HG02885 (cell line): ENCODE results near the gene DOK7.

ENCODE experiments used
- ATAC-seq: cut with Tn5 transposase; IDR thresholded peaks from one replicate; pipeline ENCODE4 v1.9.1; 2021; ENCODE audit warnings: mild to moderate bottlenecking; ENCODE audit not compliant: unreplicated experiment, poor library complexity

The DOK7 gene

DNA sequence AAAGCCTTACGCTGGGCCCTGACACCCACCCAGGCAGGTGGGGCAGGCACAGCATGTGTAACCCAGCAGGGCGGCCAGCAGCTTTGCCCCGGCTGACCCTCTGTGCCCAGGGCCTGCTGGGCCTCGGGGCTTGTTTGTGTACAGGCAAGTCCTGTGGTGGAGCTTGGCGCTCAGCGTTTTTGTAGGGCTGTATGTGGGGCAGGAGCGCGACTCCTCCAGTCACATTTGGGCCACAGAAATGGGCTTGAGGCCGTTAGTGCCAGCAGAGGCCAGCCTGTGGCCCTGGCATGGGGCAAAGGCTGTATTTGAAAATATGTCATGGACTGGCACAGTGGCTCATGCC is 36.0 kb upstream of the DOK7 start:
- ATAC-seq: no peak

DNA sequence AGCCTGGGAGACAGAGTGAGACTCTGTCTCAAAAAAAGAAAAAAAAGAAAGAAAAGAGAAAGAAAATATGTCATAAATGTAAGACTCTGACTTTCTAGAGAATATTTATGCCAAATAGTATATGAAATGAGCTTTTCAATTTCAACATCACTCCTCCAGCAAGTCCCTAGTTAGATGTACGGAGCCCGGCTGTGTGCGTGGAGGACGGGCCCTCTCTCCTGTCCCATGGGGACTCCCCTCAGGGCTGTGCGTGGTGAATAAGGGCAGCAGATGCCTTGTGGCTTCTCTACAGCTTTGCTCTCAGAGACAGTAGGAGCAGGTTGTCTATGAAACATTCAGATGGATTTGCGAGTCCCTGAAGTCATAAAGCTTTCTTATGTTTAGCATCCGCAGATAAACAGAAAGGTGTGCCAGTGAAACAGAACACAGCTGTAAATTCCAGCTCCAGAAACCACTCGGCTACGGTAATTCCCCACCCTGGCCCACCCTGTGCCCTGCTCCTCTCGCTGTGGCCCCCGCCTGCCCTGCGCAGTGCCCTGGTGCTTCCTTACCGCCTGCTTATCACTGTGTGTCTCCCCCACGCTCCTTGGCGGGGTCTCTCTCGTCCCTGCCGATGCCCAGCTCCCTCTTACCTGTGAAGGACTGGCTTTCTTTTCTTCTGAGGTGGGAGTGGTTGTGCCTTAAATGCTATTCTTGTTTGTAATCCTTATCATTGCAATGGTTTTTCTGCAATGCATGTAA is 35.2 kb upstream of the DOK7 start:
- no peak for ATAC-seq

DNA sequence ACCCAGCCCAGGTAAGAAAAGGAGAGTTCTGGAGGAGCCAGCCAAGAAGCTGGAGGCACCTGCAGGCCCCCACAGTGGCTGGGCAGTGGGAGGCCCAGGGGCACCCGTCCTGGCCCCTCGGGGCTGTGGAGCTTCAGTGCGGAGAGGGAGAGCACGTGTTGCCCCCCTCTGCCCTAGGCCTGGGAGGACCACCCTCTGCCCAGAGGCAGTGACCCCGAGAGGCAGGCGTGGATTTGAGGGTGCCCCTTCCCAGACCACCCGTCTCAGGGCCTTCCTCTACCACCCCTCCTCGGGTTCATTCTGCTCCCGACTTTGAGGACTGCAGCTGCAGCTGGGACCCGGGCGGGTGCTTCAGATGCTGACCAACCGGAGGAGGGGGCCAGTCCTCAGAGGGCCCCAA is 33.5 kb upstream of the DOK7 start:
- no peak for ATAC-seq

DNA sequence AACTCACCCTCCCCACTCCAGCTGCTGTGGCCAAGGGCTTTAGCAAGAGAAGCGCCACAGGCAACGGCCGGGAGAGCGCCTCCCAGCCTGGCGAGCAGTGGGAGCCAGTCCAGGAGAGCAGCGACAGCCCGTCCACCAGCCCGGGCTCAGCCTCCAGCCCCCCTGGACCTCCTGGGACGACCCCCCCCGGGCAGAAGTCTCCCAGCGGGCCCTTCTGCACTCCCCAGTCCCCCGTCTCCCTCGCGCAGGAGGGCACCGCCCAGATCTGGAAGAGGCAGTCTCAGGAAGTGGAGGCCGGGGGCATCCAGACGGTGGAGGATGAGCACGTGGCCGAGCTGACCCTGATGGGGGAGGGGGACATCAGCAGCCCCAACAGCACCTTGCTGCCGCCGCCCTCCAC is 32.6 kb upstream of the DOK7 start:
- no peak for ATAC-seq

DNA sequence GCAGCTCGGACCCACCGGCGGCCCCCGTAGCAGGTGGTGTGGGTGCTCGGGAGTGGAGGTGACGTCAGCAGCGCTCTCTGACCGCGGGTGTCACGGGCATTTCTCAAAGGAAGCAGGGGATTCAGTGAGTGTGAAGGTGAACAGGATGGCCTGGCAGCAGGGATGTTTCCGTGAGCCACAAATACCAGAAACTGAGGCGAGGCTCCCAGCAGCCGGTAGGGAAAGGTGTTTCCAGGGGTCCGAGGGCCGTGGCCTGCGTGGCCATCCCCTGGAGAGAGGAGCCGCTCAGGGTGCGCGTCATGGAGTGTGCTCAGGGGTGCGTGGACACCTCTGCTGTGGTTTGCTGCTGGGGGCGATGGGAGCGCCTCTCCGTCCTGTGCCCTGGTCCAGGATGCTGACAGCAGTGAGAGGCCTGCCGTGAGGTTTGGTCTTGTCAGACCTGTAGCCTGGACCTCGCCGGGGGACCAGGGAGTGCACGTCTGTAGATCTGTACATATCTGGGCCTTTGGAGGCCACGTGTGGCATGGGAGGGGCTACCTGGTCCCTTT is 31.6 kb upstream of the DOK7 start:
- no peak for ATAC-seq

DNA sequence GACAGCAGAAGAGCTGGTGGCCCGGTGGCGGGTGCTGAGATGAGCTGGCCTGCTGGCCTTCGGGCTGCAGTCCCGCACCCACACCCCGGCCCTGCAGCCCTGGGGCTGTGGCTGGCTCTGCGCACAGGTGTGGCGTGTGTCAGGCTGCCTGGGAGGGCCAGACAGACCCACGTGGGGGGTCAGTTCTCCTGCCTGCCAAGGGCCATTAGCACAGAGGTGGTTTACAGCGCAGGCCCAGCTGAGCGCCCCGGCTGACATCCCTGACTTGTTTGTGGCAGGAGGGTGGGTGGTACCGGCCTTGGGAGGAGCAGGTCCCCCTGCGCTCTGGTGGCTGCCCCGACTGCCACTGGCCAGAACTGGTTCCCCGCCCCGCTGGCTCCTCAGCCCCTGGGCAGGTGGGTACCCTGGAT is 30.7 kb upstream of the DOK7 start:
- no peak for ATAC-seq

DNA sequence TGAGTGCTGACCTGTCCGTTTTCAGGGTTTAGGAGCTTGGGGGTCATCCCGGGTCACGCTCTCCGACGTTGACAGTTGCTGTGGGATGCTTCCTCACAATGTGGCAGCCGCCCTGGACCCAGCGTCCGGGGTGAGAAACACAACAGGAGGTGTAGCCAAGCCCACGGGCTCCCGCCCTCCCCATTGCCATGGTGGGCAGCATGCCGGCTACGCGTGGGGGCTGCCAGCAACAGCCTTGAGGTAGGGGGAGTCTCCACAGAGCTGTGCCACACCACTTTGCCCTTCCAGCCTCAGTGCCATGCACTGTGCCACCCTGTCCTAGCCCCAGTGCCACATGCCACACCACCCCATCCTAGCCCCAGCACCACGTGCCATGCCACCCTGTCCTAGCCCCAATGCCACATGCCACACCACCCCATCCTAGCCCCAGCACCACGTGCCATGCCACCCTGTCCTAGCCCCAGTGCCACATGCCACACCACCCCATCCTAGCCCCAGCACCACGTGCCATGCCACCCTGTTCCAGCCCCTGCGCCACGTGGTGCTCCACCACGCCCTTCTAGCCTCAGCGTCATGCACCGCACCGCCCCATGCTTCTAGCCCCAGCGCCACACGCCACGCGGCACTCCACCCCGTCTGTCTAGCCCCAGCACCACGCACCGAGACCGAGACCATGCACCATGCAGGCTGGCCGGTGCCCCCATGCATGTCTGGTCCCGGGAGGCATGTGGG is 29.8 kb upstream of the DOK7 start:
- no peak for ATAC-seq

DNA sequence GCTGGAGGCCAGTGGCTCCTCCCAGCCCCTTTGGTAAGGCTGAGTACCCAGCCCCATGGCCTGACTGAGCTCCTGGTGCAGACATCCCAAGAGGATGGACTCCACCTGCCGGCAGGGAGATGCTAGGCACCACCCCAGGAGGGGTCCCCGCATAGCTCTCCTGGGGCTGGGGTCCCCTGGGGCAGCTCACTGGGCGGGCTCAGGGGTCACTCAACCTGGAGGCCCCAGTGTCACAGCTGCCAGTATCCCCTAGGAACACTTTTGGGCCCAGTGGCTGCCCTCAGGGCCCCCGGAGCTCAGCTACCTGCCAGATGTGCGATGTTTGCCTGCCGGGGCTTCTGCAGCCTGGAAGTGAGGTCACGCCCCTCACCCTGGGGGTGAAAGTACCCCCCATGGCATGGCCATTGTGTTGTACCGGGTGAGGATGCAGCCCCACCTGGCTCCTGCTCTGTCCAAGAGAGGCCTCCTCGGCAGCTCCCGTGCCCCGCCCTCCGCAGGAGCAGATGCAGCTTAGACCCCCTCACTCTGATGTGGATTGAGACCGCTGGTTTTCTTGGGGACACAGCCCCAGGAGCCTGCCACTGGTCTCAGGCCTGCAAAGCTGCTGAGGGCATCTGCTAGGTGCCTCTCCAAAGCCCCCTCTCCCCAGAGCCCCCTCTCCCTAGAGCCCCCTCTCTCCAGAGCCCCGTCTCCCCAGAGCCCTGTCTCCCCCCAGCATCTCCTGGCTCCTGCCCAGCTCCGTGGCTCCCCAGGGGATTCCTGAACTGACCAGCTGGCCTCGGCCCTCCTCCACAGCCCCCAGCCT is 28.0 kb upstream of the DOK7 start:
- no peak for ATAC-seq

DNA sequence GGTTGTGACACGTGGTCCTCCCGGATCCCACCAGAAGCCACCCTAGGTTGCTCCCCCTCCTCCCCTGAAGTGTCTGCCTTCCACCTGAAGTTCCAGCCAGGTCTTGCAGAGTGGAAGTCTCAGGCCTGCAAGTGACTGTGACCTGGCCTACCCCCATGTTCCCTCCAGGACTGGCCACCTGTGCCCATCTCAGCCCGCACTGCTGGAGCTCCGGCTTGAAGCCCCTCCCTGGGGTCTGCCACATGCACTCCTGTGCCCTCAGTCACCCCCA is 27.5 kb upstream of the DOK7 start:
- no peak for ATAC-seq

DNA sequence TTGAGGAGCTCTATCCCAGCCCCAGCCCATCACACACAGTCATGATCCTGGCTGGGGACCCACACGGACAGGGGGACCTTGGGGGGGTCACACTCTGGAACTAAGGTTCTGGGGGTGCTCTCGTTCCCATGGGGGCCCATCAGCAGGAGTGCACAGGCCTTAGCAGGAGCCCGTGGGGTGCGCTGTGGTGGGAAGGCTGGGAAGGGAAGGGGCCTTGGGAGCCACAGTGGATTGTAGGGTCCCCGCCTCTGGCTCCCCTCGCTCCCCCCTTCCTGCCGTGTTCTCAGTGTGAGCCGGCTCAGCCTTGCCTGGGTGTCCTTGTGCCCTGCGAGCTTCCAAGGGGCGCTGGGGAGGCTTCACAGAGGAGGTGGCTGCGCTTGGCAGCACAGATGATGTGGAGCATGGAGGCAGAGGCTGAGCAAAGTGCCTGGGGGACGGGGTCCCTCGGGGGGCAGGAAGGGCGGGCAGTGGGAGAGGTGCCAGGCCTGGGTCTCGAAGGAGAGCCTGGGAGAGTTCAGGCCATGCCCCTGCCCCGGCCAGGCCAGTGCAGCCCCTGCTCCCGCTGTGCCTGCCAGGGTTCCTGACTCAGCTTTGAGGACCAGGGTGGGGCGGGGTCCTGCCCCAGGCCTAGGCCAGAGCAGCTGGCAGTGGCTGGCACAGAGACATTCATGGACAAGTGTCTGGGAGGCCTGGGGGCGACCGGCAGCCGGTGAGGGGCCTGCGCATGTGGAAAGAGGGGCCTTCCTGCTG is 26.9 kb upstream of the DOK7 start:
- ATAC-seq: no peak

DNA sequence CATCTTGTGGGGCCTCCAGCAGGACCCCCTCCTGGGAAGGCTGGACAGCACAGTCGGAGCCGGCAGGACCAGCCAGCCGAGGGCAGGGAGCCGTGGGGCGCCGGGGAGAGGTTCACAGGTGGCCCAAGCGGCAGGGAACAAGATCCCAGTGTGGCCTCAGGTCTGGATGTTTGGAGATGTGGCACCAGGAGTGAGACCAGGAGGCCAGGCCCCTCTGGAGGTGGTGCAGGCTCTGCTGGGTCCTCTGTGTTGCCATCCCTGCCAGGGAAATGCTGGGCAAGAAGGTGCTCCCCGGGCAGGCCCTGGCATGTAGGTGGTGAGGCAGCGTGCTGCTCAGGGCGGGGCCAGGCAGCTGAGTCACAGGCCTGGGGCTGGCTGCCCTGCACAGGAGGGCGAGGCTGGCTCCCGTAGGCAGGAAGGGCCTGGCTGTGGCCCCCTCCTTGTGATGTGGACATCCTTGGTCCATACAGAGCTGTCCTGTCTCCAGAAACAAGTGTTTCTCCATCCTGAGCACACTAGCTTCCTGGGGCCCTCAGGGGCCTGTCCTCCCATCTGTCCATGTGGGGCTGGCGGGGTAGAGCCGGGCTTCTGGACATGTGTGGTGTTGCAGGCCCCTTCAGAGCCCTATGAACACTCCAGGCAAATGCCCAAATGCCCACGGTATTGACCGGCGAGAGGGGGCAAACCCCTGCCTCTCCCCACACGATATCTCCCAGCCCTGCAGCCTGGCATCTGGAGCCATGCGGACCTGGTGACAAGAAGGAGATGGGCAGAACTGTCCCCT is 26.1 kb upstream of the DOK7 start:
- no peak for ATAC-seq

DNA sequence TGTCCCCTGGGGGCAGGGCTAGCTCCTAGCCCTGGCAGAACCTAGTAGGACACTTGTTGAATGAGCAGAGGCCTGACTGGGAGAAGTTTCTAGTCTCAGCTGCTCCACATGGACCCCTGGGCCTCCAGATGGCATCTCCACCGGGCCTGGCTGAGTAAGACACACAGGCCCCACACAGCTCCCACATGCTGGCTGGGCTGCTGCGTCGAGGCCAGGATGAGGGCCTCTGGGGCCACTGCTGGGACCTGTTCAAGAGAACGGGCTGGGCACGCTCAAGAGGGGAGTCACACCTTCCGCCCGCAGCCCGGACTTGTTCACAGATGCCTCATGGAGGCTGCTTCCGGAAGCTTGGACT is 25.5 kb upstream of the DOK7 start:
- ATAC-seq: no peak

DNA sequence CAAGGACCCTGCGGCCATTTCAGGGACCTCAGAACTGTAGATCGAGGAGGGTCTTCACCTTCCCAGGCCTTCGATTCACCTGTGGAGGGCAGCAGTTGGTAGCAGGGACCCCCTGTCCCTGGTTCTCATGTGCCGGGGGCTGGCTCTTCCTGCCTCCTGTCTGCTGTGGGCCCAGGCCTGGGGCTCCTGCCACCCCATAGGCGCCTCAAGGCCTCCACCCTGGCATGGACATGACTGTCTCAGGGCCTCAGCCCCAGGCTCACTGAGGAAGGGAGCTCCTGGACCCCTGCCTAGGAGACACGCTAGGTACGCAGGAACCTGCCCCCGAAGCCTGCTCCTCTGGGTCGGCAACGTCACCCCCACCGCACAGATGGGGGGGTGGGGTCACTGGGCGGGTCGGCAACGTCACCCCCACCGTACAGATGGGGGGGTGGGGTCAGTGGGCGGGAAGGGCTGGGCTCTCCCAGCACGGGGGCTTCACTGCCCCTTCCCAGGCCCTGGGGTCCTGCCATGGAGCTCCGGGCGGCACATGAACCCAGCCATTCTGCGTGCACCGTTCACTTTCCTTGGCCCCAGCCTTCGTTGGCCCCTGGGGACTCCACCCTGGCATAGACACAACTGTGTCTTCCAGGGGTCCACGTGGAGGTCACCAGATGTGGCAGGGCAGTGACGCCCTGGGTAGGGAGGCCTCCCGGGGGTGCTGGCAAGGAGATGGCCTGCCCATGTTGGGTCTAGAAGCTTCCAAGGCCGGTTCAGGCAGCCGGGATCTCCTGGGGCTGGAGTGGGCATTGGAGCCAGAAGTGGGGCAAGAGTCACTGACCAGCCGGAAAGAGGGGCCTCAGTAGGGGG is 24.9 kb upstream of the DOK7 start:
- no peak for ATAC-seq

DNA sequence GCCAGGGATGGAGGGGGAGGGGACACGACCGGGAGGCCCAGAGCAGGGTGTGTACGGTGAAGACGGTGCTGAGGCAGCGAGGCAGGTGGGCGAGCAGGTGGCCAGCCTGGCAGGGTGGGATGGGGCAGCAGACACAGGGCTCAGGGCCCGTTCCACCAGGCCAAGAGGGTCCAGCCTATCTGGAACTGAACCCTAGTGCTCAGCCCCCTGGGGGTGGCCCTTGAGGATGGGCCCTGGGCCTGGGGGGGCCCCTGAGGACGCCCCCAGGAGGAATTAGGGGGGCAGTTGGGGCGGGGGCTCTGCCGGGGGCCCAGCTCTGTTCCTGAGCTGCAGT is 24.3 kb upstream of the DOK7 start:
- no peak for ATAC-seq

DNA sequence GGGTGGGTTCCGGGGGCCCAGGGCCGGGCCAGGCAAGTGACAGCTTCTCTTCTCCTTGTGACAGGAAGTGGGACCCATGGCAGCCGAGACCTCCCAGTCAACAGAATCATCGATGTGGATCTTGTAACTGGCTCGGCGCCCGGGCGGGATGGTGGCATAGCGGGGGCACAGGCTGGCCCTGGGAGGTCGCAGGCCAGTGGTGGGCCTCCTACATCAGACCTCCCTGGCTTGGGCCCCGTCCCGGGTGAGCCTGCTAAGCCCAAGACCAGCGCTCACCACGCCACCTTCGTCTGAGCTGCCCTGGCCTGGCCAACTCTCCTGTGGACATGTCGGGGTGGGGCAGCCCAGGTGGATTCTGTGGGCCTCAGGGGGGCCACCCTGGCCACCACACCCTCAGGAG is 23.7 kb upstream of the DOK7 start:
- no peak for ATAC-seq

DNA sequence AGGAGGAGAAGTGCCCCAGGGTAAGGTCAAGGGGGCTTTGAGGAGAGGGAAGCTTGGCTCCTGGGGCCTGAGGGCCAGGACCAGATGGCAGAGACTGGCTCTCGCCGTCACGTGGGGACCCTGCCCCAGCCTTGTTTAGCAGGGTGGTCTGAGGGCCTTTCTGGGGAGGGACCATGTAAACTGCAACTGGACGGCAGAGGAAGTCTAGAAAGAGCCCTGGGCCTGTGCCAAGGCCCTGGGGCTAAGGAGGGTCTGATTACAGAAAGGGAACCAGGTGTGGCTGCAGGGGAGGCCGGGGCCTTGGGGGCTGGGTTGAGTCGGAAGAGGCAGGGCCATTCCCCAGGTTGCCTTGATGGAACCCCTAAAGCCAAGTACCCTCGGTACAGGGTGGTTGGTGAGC is 23.1 kb upstream of the DOK7 start:
- no peak for ATAC-seq

DNA sequence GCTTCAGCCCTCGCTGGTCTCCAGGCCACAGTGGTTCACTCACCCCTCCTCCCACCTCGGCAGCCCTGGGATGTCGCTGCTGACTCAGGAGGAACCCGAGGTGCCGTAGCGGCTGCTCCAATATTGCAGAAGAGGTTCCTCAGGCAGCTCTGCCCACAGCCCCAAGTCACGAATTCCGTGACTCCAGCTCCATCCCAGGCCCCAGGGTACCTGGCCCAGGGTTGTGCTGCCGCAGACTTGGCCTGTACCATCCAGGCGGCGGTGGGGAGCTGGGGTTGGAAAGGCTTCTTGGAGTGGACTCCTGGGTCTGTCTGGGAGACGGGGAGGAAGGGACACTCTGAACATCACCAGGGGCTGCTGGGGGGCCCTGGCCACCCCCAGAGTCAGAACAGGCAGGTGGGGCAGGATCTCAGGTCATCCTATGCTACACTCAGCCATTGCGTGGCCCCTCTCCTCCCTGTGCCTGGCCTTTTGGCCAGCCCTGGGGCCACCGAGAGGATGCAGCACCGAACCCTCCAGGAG is 22.1 kb upstream of the DOK7 start:
- no peak for ATAC-seq

DNA sequence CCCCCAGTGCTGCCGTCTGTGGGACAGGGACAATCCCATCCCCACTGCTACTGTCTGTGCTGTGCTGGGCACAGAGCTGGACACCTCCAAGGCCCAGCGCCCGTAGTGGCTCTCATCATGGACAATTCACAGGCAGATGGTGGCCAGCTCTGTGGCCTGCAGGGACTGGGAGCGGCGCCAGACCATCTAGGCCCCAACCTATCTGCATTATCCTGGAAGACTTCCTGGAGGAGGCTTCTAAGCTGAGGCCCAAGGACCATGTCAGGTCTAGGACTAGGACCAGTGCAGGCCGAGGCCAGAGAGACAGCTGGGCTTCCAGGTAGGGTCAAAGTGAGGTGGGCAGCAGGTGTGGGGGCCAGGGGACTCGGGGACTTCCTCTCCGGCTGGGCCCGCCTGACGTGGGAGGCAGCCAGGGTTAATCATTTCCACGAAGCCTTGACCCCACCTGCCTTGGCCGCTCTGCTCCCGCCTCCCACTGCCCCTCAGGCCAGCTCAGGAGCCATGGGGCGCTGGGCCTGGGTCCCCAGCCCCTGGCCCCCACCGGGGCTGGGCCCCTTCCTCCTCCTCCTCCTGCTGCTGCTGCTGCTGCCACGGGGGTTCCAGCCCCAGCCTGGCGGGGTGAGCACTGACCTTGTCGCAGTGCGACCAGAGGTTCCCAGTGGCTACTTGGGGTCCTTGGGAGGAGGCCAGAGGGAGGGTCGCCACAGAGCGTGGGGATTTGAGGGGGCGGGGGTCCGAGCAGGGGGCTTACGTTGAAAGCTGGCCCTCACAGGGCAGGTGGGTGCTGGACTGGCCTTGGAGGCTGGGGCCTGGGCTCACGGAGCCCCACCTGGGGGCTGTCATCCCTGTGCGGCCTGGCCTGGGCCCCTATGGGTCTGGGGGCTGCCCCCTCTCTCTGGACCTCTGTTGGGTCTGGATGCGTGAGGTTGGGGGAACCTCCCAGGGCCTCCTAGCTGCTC is 21.3 kb upstream of the DOK7 start, which contains the start of gene HGFAC:
Gene HGFAC, plus strand, starts transcription at position 468 of the 959 bp plus-strand sequence. Its CDS starts 34 bp downstream, at position 502.
- ATAC-seq: no peak
